H1 (cell line): ENCODE results near the gene CYP4B1.

Experiments used
- CTCF ChIP-seq, 3 experiments: IDR thresholded peaks; 1 replicate in 2 of 3; 2 replicates in 1 of 3; pipeline versions ENCODE4 v1.5.1 to v1.6.1; 2011; ENCODE audit warnings: low read length in 3 of 3, mild to moderate bottlenecking in 3 of 3, inconsistent platforms in 2 of 3, low read depth in 1 of 3, moderate library complexity in 1 of 3; ENCODE audit not compliant: insufficient read depth in 1 of 3; ENCODE audit errors: control extremely low read depth in 1 of 3
- POLR2AphosphoS5 ChIP-seq: IDR thresholded peaks from 2 replicates; pipeline ENCODE4 v1.6.1; 2011; ENCODE audit warnings: low read depth, low read length

GRCh38 chr1:46811053-46811452 is 12.2 kb downstream of the CYP4B1 start:
- TF ChIP-seq POLR2AphosphoS5 (no peak), CTCF (IDR thresholded peaks at IDR 0.05; ENCODE audit: control extremely low read depth in 1 of 3, insufficient read depth in 1 of 3, low read depth in 1 of 3, low read length in 3 of 3) (no peak)
